Measurements from ENCODE around the gene STX8. TPM values are rescaled to one million over a fixed set of nuclear protein-coding genes. Genes with fewer than 3 reads are reported as not detected.

STX8 gene
- total and polyA plus RNA-seq, 12 donors: 53.3 to 80.1 (median 63.9) TPM

- no peak overlapping the region for H3K27ac ChIP-seq
- H3K9me3 ChIP-seq: no peaks in the 10 kb centered on the region
- peaks cover 0 to 18% (median 0%) of the 10 kb centered on the region in 7 donors for H3K27me3 ChIP-seq
- ATAC-seq (no peak), DNase-seq (no peak)
- H3K4me3 ChIP-seq: no peak overlapping the region
- peaks cover 12 to 40% (median 33%) of the 10 kb centered on the region in 9 donors for H3K4me1 ChIP-seq
- 89 to 91% methylated on average over 13 of the region's 13 CpGs for WGBS, 2 donors
- H3K36me3 ChIP-seq: no peaks in the 10 kb centered on the region
- TF ChIP-seq CTCF (IDR thresholded peaks at IDR 0.05): no peak
- intact Hi-C loops (cut with DNase I): no loop called here
Measured at GRCh38 chr17:9237661-9238301, 337.8 kb downstream of the STX8 start.

DNA sequence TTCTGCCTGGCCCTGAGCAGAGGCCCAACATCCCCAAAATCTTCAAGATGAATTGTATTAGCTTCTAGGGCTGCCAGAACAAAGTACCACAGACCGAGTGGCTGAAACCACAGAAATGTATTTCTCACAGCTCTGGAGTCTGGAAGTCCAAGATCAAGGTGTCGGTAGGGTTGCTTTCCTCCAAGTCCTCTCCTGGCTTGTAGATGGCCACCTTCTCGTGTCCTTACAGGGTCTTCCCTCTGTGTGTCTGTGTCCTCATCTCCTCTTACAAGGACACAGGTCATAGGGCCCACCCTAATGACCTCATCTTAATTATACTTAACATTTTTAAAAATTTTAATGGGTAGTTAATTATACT lies 338.6 kb downstream of the STX8 start:
- 92 to 94% methylated on average over 3 of the region's 3 CpGs for WGBS, 2 donors
- Histone ChIP-seq H3K4me1 (peaks cover 12 to 33% (median 29%) of the 10 kb centered on the region in 9 donors), H3K9me3 (no peaks in the 10 kb centered on the region), H3K36me3 (no peaks in the 10 kb centered on the region), H3K27me3 (peaks cover 0 to 25% (median 0%) of the 10 kb centered on the region in 7 donors), H3K27ac (no peak overlapping the region), H3K4me3 (no peak overlapping the region)
- DNase-seq: no peak
- ATAC-seq: no peak
- intact Hi-C loops (cut with DNase I): no loop called here
- TF ChIP-seq CTCF (IDR thresholded peaks at IDR 0.05): no peak

- DNase-seq: no peak
- H3K4me3 ChIP-seq: no peak overlapping the region
- H3K36me3 ChIP-seq: no peaks in the 10 kb centered on the region
- H3K27me3 ChIP-seq: peaks cover 0 to 28% (median 0%) of the 10 kb centered on the region in 7 donors
- no peak for ATAC-seq
- no peak overlapping the region for H3K27ac ChIP-seq
- WGBS, 2 donors: 79 to 90% methylated on average over 7 of the region's 7 CpGs
- no peak for TF ChIP-seq CTCF (IDR thresholded peaks at IDR 0.05)
- intact Hi-C loops (cut with DNase I): no loop called here
- no peaks in the 10 kb centered on the region for H3K9me3 ChIP-seq
- peaks cover 12 to 27% (median 23%) of the 10 kb centered on the region in 9 donors for H3K4me1 ChIP-seq
Measured at GRCh38 chr17:9236286-9237052, 339.2 kb downstream of the STX8 start.

- no peak for TF ChIP-seq CTCF (IDR thresholded peaks at IDR 0.05)
- no peaks in the 10 kb centered on the region for H3K36me3 ChIP-seq
- peaks cover 2 to 16% (median 12%) of the 10 kb centered on the region in 9 donors for H3K4me1 ChIP-seq
- H3K27ac ChIP-seq: no peak overlapping the region
- DNase-seq (no peak), ATAC-seq (no peak)
- no peak overlapping the region for H3K4me3 ChIP-seq
- intact Hi-C loops (cut with DNase I): no loop called here
- 89 to 99% methylated on average over 4 of the region's 4 CpGs for WGBS, 2 donors
- peaks cover 0 to 28% (median 0%) of the 10 kb centered on the region in 7 donors for H3K27me3 ChIP-seq
- H3K9me3 ChIP-seq: no peaks in the 10 kb centered on the region
Measured at GRCh38 chr17:9235346-9235745, 340.3 kb downstream of the STX8 start.
